ENCODE results near the gene MAP3K15.
"Not testable (repeated sequence)": the region's sequence is repeated elsewhere in the genome, so short reads cannot be mapped to it uniquely, and the experiment has no call there.

Gene MAP3K15

DNA sequence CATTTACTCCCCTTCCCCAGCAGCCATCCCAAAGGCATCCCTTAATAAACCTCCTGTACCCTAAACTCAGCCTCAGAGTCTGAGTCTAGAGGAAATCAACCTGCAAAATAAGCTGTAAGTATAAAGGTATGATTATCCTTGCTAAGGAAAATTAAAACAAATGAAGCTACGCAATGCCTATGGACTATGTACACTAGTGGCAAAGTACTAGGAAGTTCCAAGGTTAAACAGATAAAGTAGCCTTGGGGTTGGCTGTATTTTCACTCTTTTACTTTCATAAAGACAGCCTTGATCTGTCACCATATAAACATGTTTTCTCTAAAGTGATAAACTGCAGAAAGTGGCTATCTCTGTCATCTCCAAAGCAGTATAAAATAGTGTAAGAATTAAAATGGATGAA, 35.9 kb downstream of the MAP3K15 start:
- TF ChIP-seq CTCF (IDR thresholded peaks at IDR 0.05; ENCODE audit: low read depth, low read length), result no peak
- DNase-seq (ENCODE audit: low read depth in 2 of 2), result no peak
- no peak overlapping the region for H3K4me3 ChIP-seq (replicated peaks in 1 of 2; ENCODE audit: low read depth in 2 of 2, low read length in 2 of 2)

GRCh38 chrX:19468383-19468782, 46.9 kb downstream of the MAP3K15 start:
- not testable (repeated sequence) for DNase-seq (ENCODE audit: low read depth in 2 of 2)

DNA sequence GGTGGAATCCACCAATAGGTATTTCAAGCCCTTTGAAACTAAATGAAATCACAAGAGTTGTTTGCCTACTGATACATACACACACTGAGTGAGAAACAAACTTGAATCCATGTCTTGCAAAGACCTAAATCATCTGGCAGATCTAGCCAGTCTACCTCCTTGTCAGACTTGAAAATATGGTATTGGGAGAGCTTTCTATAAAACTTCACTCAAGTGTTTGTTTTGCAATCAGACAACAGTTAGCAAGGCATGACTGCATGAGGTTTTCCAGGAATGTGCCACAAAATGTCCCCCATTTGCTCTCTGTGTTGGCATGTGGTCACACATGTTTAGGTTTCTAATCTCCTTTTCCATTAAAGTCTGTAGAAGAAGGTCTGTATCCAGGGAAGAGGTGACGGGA, 52.4 kb downstream of the MAP3K15 start:
- no peak overlapping the region for H3K4me3 ChIP-seq (replicated peaks in 1 of 2; ENCODE audit: low read depth in 2 of 2, low read length in 2 of 2)
- no peak for DNase-seq (ENCODE audit: low read depth in 2 of 2)
- no peak for TF ChIP-seq CTCF (IDR thresholded peaks at IDR 0.05; ENCODE audit: low read depth, low read length)

More at GRCh38 chrX:19468383-19468782, 46.9 kb downstream of the MAP3K15 start:
- not testable (repeated sequence) for H3K4me3 ChIP-seq (replicated peaks in 1 of 2; ENCODE audit: low read depth in 2 of 2, low read length in 2 of 2)

DNA sequence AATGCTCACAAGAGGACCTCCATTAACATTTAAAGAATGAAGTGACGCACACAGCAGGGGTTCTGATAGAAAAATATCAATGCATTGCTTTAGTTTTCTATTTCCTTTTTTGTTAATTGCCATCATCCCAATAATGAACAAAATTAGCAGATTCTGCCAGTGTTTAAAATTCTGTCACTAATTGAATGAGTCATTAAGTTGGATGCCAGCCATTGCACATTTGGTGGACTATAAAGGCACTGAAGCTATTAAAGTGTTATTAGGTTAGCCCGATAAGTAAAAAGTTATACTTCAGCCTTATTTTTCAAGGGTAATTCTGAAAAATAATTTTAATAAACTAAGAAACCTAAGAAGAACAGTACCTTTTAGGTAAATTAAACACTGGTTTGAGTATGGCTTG, 53.1 kb downstream of the MAP3K15 start:
- no peak for DNase-seq (ENCODE audit: low read depth in 2 of 2)
- TF ChIP-seq CTCF (IDR thresholded peaks at IDR 0.05; ENCODE audit: low read depth, low read length), result no peak
- H3K4me3 ChIP-seq (replicated peaks in 1 of 2; ENCODE audit: low read depth in 2 of 2, low read length in 2 of 2), result no peak overlapping the region

GRCh38 chrX:19457662-19458061, 57.6 kb downstream of the MAP3K15 start:
- H3K4me3 ChIP-seq (replicated peaks in 1 of 2; ENCODE audit: low read depth in 2 of 2, low read length in 2 of 2), result no peak overlapping the region
- DNase-seq (ENCODE audit: low read depth in 2 of 2), result no peak
- TF ChIP-seq CTCF (IDR thresholded peaks at IDR 0.05; ENCODE audit: low read depth, low read length), result no peak

GRCh38 chrX:19448077-19448476, 67.2 kb downstream of the MAP3K15 start:
- no peak overlapping the region for H3K4me3 ChIP-seq (replicated peaks in 1 of 2; ENCODE audit: low read depth in 2 of 2, low read length in 2 of 2)
- DNase-seq (ENCODE audit: low read depth in 2 of 2), result no peak
- TF ChIP-seq CTCF (IDR thresholded peaks at IDR 0.05; ENCODE audit: low read depth, low read length), result no peak

DNA sequence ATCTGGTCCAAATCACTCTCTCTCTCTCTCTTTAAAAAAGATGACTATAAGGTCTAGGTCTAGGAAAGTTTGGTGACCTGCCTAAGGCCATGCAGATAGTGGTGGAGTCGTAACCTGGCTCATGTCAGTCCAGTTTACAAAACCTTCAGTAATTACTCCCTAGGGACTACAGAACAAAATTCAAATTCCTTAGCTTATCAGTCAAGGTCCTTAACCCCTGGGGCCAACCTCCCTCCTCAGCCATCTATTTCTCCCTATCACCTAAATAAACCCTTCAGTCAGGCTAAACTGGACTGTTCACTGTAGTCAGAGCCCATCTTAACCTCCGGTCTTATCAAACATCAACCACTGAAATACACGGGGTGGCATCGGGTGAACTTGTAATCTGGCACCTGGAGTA, 68.9 kb downstream of the MAP3K15 start:
- no peak for TF ChIP-seq CTCF (IDR thresholded peaks at IDR 0.05; ENCODE audit: low read depth, low read length)
- DNase-seq (ENCODE audit: low read depth in 2 of 2), result no peak
- H3K4me3 ChIP-seq (replicated peaks in 1 of 2; ENCODE audit: low read depth in 2 of 2, low read length in 2 of 2), result no peak overlapping the region

DNA sequence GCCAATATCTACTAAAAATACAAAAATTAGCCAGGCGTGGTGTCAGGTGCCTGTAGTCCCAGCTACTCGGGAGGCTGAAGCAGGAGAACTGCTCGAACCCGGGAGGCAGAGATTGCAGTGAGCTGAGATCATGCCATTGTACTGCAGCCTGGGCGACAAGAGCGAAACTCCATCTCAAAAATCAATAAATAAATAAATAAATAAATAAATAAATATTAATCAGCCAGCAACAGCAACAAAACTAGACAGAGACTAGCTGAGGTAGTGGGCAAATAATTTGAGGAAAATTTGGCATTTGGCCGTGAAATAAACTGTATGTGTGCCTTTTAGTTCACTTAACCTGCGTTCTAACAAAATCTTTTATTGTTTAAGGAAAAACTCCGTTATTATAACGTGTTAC, 69.5 kb downstream of the MAP3K15 start:
- DNase-seq (ENCODE audit: low read depth in 2 of 2); H3K4me3 ChIP-seq (replicated peaks in 1 of 2; ENCODE audit: low read depth in 2 of 2, low read length in 2 of 2): not testable (repeated sequence)
